K562 (cell line): Measurements from ENCODE around the gene EHBP1L1. TPM values are rescaled to one million over a fixed set of nuclear protein-coding genes. Genes with fewer than 3 reads are reported as not detected.
A peak's percentile ranks its signal among the peaks of the same experiment; 100 is the strongest.

Source experiments
- ATF1 ChIP-seq, 2 experiments: fragments of 450-650 bp in 1 of 2; IDR thresholded peaks; 2 replicates each; pipeline ENCODE4 v1.6.1; 2016; ENCODE audit warnings: missing compliant biosample characterization in 1 of 2, missing genetic modification characterization in 1 of 2
- BRD4 ChIP-seq: fragments of 200-600 bp; sonication (generic); IDR thresholded peaks from 2 replicates; pipeline ENCODE4 v1.6.1; 2017; ENCODE audit warnings: inconsistent platforms
- CBFB ChIP-seq: sonication (generic); formaldehyde crosslinking; IDR thresholded peaks from 2 replicates; pipeline ENCODE4 v1.4.0; 2020; ENCODE audit warnings: mild to moderate bottlenecking, missing genetic modification reagents
- COPS2 ChIP-seq: fragments of 450-650 bp; conservative IDR thresholded peaks from 2 replicates; pipeline ENCODE4 v1.6.1; 2016; ENCODE audit warnings: mild to moderate bottlenecking, moderate library complexity
- KLF6 ChIP-seq: fragments of 250-450 bp; sonication (Bioruptor Pico); IDR thresholded peaks from 2 replicates; pipeline ENCODE4 v1.4.0; 2020; ENCODE audit warnings: mild to moderate bottlenecking, moderate library complexity, borderline replicate concordance
- L3MBTL2 ChIP-seq: fragments of 450-650 bp; IDR thresholded peaks from 2 replicates; pipeline ENCODE4 v1.6.1; 2016; ENCODE audit warnings: mild to moderate bottlenecking, moderate library complexity
- MEIS2 ChIP-seq: fragments of 450-650 bp; IDR thresholded peaks from 2 replicates; pipeline ENCODE4 v1.6.1; 2014; ENCODE audit warnings: mild to moderate bottlenecking; ENCODE audit not compliant: partially characterized antibody
- PCBP2 ChIP-seq: fragments of 200-400 bp; formaldehyde crosslinking; IDR thresholded peaks from 2 replicates; pipeline ENCODE4 v1.6.1; 2018; ENCODE audit warnings: low read length, low read depth, mild to moderate bottlenecking, moderate library complexity; ENCODE audit not compliant: poor library complexity, severe bottlenecking
- PML ChIP-seq: IDR thresholded peaks from 2 replicates; pipeline ENCODE4 v1.6.1; 2012; ENCODE audit warnings: low read length, inconsistent platforms
- RAD51 ChIP-seq: fragments of 450-650 bp; IDR thresholded peaks from 2 replicates; pipeline ENCODE4 v1.7.1; 2016; ENCODE audit warnings: low read depth, mild to moderate bottlenecking, borderline replicate concordance
- SNRNP70 ChIP-seq: fragments of 200-400 bp; formaldehyde crosslinking; optimal IDR thresholded peaks from 2 replicates; pipeline ENCODE3; 2017; ENCODE audit warnings: low read depth, low read length
- TBP ChIP-seq: optimal IDR thresholded peaks from 2 replicates; pipeline ENCODE3; 2011; ENCODE audit warnings: low read depth, low read length, improper control_type of control experiment
- TFAM ChIP-seq: fragments of 250-450 bp; sonication (Bioruptor Pico); conservative IDR thresholded peaks from 2 replicates; pipeline ENCODE4 v1.5.0; 2021; ENCODE audit warnings: mild to moderate bottlenecking, moderate library complexity
- YBX1 ChIP-seq: fragments of 450-650 bp; IDR thresholded peaks from 2 replicates; pipeline ENCODE4 v1.7.1; 2016; ENCODE audit warnings: mild to moderate bottlenecking
- ZNF165 ChIP-seq: fragments of 250-450 bp; sonication (Bioruptor Pico); IDR thresholded peaks from 2 replicates; pipeline ENCODE4 v1.4.0; 2020; ENCODE audit warnings: borderline replicate concordance
- ZNF175 ChIP-seq: fragments of 200-800 bp; sonication (Bioruptor generic); IDR thresholded peaks from 2 replicates; pipeline ENCODE4 v1.6.1; 2016; ENCODE audit warnings: low read depth, mild to moderate bottlenecking, missing genetic modification characterization, missing compliant biosample characterization
- polyA plus RNA-seq, 8 experiments: library from polyadenylated mRNA; depleted of rRNA in 4 of 8; stranded (reverse) in 5 of 8; unstranded in 3 of 8; fragments of >200 nt; fragmentation: Nextera tagmentation in 2 of 8; fragmentation: Illumina TruSeq in 1 of 8; extraction: Ambion mirVana in 2 of 8; extraction: Trizol in 1 of 8; gene quantifications; 2 replicates each; pipeline versions ENCODE4 v1.2.1 to v1.2.3, GENCODE V29; 2011 to 2014; ENCODE audit warnings: inconsistent platforms in 1 of 8, missing spikeins in 1 of 8
- total RNA-seq, 7 experiments: library from RNA; depleted of rRNA in 6 of 7; stranded (reverse); fragments of >200 nt in 6 of 7; fragmentation: Illumina TruSeq in 2 of 7; extraction: Trizol in 2 of 7; gene quantifications; 2 replicates each; pipeline versions ENCODE4 v1.2.1 to v1.2.3, GENCODE V29; 2011 to 2021; ENCODE audit warnings: low replicate concordance in 1 of 7
- TF ChIP-seq, protein P1 (sequence below): sonication (generic); formaldehyde crosslinking; IDR thresholded peaks from 2 replicates; pipeline ENCODE4 v1.8.1; 2023; ENCODE audit warnings: mild to moderate bottlenecking, missing genetic modification reagents
- TF ChIP-seq, protein P2 (sequence below): fragments of 250-450 bp; sonication (Bioruptor Pico); IDR thresholded peaks from 2 replicates; pipeline ENCODE4 v1.9.0; 2021; ENCODE audit warnings: mild to moderate bottlenecking, inconsistent platforms
- TF ChIP-seq, protein P3 (sequence below): sonication (generic); formaldehyde crosslinking; IDR thresholded peaks from 2 replicates; pipeline ENCODE4 v1.9.0; 2022; ENCODE audit warnings: mild to moderate bottlenecking, missing genetic modification reagents
- TF ChIP-seq, protein P4 (sequence below): fragments of 450-650 bp; IDR thresholded peaks from one replicate; pipeline ENCODE4 v1.6.1; 2018; ENCODE audit warnings: mild to moderate bottlenecking, moderate library complexity; ENCODE audit not compliant: partially characterized antibody

The EHBP1L1 gene
- total and polyA plus RNA-seq, 9 of the 15 experiments (the other 6 are each of a cell fraction or from before 2014, with no cell fraction given) = 0.03 to 87.1 (median 26.3) TPM

DNA sequence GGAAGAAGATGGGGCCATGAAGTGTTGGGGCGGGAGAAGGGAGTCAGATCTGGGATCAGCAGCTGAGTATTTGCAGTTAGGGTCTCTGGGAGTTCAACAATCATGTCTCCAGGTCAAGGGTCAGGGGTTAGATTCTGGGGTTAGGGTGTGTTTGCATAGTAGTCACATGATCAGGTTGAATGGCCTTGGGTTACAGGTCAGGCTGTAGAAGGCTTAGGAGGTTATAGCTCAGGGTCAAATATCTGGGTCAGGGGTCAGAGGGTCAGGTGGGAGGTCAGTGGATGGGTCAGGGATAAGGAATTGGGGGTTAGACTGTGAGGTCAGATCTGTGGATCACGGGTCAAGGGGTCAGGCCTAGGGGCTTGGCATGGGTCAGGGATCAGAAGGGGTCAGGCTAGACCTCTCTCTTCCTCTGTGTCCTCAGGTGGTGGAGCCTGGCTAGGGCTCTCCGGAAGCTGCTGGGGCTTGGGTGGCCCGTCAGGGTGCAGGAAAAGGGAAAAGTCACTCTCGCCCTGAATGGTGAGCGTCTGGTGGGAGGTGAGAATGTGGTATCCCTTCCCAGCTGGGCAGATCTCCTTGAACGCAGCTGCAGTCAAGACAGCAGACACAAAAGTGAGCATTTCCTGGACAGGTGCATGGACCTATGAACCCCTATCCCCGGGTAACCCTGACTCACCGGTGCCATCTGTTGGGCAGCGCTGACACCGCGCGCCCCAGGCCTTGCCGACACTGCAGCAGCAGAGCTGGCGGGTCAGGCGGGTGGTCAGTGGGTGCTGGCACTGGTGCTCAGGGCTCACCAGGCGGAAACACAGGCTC is 24.1 kb upstream of the EHBP1L1 start (continued):
- no peak for TF ChIP-seq ZNF175 (CRISPR knock-in tag)
- TF ChIP-seq COPS2 = no peak
- no peak for TF ChIP-seq PCBP2
- no peak for TF ChIP-seq BRD4
- 0 out of 2 replicates have a peak, but pooled peaks have one; percentile 27 for TF ChIP-seq ATF1 (CRISPR knock-in tag; IDR thresholded peaks at IDR 0.05)
- TF ChIP-seq ATF1 (tag; IDR thresholded peaks at IDR 0.05) = no peak
- no peak for TF ChIP-seq TBP
- TF ChIP-seq, protein P1, sequence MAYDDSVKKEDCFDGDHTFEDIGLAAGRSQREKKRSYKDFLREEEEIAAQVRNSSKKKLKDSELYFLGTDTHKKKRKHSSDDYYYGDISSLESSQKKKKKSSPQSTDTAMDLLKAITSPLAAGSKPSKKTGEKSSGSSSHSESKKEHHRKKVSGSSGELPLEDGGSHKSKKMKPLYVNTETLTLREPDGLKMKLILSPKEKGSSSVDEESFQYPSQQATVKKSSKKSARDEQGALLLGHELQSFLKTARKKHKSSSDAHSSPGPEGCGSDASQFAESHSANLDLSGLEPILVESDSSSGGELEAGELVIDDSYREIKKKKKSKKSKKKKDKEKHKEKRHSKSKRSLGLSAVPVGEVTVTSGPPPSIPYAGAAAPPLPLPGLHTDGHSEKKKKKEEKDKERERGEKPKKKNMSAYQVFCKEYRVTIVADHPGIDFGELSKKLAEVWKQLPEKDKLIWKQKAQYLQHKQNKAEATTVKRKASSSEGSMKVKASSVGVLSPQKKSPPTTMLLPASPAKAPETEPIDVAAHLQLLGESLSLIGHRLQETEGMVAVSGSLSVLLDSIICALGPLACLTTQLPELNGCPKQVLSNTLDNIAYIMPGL = 0 out of 2 replicates have a peak, but pooled peaks have one; percentile 30
- no peak for TF ChIP-seq TFAM (CRISPR knock-in tag)
- TF ChIP-seq, protein P2, sequence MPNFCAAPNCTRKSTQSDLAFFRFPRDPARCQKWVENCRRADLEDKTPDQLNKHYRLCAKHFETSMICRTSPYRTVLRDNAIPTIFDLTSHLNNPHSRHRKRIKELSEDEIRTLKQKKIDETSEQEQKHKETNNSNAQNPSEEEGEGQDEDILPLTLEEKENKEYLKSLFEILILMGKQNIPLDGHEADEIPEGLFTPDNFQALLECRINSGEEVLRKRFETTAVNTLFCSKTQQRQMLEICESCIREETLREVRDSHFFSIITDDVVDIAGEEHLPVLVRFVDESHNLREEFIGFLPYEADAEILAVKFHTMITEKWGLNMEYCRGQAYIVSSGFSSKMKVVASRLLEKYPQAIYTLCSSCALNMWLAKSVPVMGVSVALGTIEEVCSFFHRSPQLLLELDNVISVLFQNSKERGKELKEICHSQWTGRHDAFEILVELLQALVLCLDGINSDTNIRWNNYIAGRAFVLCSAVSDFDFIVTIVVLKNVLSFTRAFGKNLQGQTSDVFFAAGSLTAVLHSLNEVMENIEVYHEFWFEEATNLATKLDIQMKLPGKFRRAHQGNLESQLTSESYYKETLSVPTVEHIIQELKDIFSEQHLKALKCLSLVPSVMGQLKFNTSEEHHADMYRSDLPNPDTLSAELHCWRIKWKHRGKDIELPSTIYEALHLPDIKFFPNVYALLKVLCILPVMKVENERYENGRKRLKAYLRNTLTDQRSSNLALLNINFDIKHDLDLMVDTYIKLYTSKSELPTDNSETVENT (CRISPR knock-in tag) = 0 out of 2 replicates have a peak, but pooled peaks have one; percentile 28
- no peak for TF ChIP-seq ZNF165
- no peak for TF ChIP-seq PML
- TF ChIP-seq YBX1 = 0 out of 2 replicates have a peak, but pooled peaks have one; percentile 67
- TF ChIP-seq SNRNP70 = no peak
- TF ChIP-seq MEIS2 = peak; percentile 2
- no peak for TF ChIP-seq L3MBTL2
- TF ChIP-seq, protein P3, sequence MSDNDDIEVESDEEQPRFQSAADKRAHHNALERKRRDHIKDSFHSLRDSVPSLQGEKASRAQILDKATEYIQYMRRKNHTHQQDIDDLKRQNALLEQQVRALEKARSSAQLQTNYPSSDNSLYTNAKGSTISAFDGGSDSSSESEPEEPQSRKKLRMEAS = peak; percentile 22; the same call in 1 of the 2 replicates
- no peak for TF ChIP-seq CBFB (CRISPR knock-in tag)
- peak; percentile 69; the same call in 1 of the 2 replicates for TF ChIP-seq RAD51
- no peak for TF ChIP-seq KLF6 (CRISPR knock-in tag)
- TF ChIP-seq, protein P4, sequence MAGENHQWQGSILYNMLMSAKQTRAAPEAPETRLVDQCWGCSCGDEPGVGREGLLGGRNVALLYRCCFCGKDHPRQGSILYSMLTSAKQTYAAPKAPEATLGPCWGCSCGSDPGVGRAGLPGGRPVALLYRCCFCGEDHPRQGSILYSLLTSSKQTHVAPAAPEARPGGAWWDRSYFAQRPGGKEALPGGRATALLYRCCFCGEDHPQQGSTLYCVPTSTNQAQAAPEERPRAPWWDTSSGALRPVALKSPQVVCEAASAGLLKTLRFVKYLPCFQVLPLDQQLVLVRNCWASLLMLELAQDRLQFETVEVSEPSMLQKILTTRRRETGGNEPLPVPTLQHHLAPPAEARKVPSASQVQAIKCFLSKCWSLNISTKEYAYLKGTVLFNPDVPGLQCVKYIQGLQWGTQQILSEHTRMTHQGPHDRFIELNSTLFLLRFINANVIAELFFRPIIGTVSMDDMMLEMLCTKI = no peak
